CD4-positive, CD25-positive, alpha-beta regulatory T cell (primary cell): Measurements from ENCODE around the gene NR3C2. TPM values are rescaled to one million over a fixed set of nuclear protein-coding genes. Genes with fewer than 3 reads are reported as not detected.
A peak's percentile ranks its signal among the peaks of the same experiment; 100 is the strongest.

ENCODE experiments used
- ATAC-seq, 2 donors: fragments of 150-1000 bp; cut with Tn5 transposase; one replicate each; pipeline ENCODE4 v1.10.0; 2021; ENCODE audit warnings: low read depth in 2 of 2, moderate number of reproducible peaks in 2 of 2, moderate library complexity in 1 of 2
- DNase-seq, 3 donors: peaks; one replicate each; pipeline versions ENCODE4 v3.0.0 to v3.0.0-alpha.2; 2012 to 2022; ENCODE audit warnings: mixed read lengths in 1 of 3
- H3K27ac ChIP-seq: one replicate; pipeline ENCODE4 v1.7.0; 2013; ENCODE audit warnings: mild to moderate bottlenecking, low read length; ENCODE audit not compliant: insufficient read depth, poor library complexity, severe bottlenecking
- H3K27me3 ChIP-seq: one replicate; pipeline ENCODE4 v1.7.0; 2013; ENCODE audit warnings: low read length; ENCODE audit not compliant: control insufficient read depth, insufficient read depth
- H3K36me3 ChIP-seq: one replicate; pipeline ENCODE4 v1.7.0; 2013; ENCODE audit warnings: mild to moderate bottlenecking, low read length, moderate library complexity; ENCODE audit not compliant: control insufficient read depth, insufficient read depth
- H3K4me1 ChIP-seq: 2 replicates; pipeline ENCODE4 v1.7.0; 2013; ENCODE audit warnings: mild to moderate bottlenecking, low read length; ENCODE audit not compliant: insufficient read depth, control insufficient read depth, poor library complexity, severe bottlenecking
- H3K4me3 ChIP-seq: one replicate; pipeline ENCODE4 v1.7.0; 2013; ENCODE audit warnings: low read depth, mild to moderate bottlenecking, low read length, moderate library complexity
- H3K9me3 ChIP-seq, 2 experiments: 1 replicate in 1 of 2; 2 replicates in 1 of 2; pipeline ENCODE4 v1.7.0; 2013; ENCODE audit warnings: low read length in 2 of 2, mild to moderate bottlenecking in 1 of 2, moderate library complexity in 1 of 2; ENCODE audit not compliant: control insufficient read depth in 2 of 2
- H3K27ac Mint-ChIP-seq, 3 donors: one replicate each; pipeline ENCODE4 v1.8.0; 2020 to 2022; ENCODE audit warnings: mild to moderate bottlenecking in 3 of 3, mixed read lengths in 3 of 3, moderate library complexity in 2 of 3
- H3K27me3 Mint-ChIP-seq: one replicate; pipeline ENCODE4 v1.8.0; 2022; ENCODE audit warnings: mild to moderate bottlenecking, mixed read lengths
- H3K36me3 Mint-ChIP-seq: one replicate; pipeline ENCODE4 v1.8.0; 2020; ENCODE audit warnings: mixed read lengths
- H3K4me1 Mint-ChIP-seq, 4 donors: one replicate each; pipeline ENCODE4 v1.8.0; 2020 to 2022; ENCODE audit warnings: mixed read lengths in 4 of 4, mild to moderate bottlenecking in 1 of 4
- H3K4me3 Mint-ChIP-seq, 4 donors: one replicate each; pipeline ENCODE4 v1.8.0; 2020 to 2022; ENCODE audit warnings: mild to moderate bottlenecking in 4 of 4, mixed read lengths in 4 of 4, moderate library complexity in 3 of 4
- H3K9me3 Mint-ChIP-seq, 7 donors: one replicate each; pipeline ENCODE4 v1.8.0; 2020 to 2022; ENCODE audit warnings: mixed read lengths in 7 of 7, mild to moderate bottlenecking in 3 of 7, moderate library complexity in 2 of 7
- polyA plus RNA-seq, 4 donors: library from polyadenylated mRNA; unstranded; fragments of 300-500 nt; fragmentation: Illumina TruSeq; gene quantifications; one replicate each; pipeline ENCODE4 v1.2.3, GENCODE V29; 2021
- total RNA-seq: library from RNA; stranded (reverse); gene quantifications from one replicate; pipeline ENCODE4 v1.2.3, GENCODE V29; 2022

The NR3C2 gene
- total and polyA plus RNA-seq, 5 donors from 2014 or later = 1.2 to 16.1 (median 3.2) TPM

DNA sequence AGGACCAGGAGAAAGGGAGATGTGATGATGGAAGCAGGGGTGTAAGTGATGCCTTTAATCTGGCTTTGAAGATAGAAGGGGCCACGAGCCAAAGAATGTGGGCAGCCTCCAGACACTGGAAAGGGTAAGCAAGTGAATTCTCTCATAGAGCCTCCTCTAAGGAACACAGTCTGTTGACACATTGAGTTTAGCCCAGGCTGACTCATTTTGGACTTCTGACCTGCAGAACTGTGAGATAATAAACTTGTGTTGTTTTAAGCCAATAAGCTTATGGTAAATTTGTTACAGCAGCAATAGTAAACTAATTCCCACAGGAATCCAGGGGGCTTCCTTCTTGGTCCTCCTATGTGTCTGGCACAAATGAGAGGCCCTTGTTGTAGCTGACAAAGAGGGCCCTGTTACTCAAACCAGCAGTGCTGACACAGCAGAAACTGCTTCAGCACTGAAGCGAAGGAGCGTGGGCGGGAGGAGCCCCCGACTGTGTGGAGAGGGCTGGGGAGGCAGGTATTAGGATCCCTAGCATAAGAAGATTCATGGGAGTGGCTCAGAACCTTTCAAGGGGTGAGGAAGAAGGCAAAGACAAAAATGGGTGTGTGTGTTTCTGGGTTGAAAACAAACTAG is 268.7 kb downstream of the NR3C2 start:
- no peaks in the 10 kb centered on the region for H3K9me3 ChIP-seq
- ATAC-seq = no peak
- no peak for DNase-seq
- H3K36me3 ChIP-seq = no peaks in the 10 kb centered on the region
- no peak overlapping the region for H3K4me3 ChIP-seq
- Mint-ChIP-seq H3K36me3 (peaks cover 18% of the 10 kb centered on the region), H3K27me3 (peaks cover 4% of the 10 kb centered on the region), H3K4me1 (peaks cover 0 to 28% (median 16%) of the 10 kb centered on the region in 4 donors), H3K4me3 (no peak overlapping the region), H3K27ac (no peak overlapping the region), H3K9me3 (peaks cover 0 to 2% (median 0%) of the 10 kb centered on the region in 7 donors)
- no peak overlapping the region for H3K27ac ChIP-seq
- H3K27me3 ChIP-seq = no peaks in the 10 kb centered on the region
- no peaks in the 10 kb centered on the region for H3K4me1 ChIP-seq

DNA sequence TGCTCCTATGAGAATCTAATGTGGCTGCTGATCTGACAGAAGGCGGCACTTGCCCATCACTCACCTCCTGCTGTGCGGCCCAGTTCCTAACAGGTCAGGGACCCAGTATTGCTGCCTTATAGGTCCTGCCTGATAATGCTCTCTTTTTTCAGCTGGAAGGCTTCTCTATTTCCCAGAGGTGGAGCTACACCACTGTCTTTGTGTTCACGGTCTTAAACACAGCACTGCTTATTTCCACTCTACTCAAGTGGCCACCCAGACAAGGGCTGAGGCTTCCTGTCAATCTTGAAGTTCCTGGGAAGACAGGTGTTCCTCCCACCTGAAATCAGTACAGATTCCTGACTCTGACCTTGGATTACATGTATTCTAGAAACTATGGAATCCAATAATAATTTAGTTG is 270.6 kb downstream of the NR3C2 start:
- Histone ChIP-seq H3K9me3 (no peaks in the 10 kb centered on the region), H3K36me3 (no peaks in the 10 kb centered on the region), H3K27ac (no peak overlapping the region), H3K4me3 (no peak overlapping the region), H3K4me1 (no peaks in the 10 kb centered on the region), H3K27me3 (no peaks in the 10 kb centered on the region)
- peaks cover 18% of the 10 kb centered on the region for H3K36me3 Mint-ChIP-seq
- peak overlapping the region in 1 of 3 donors; percentile 74 for H3K27ac Mint-ChIP-seq
- peaks cover 4% of the 10 kb centered on the region for H3K27me3 Mint-ChIP-seq
- ATAC-seq = no peak
- H3K4me3 Mint-ChIP-seq = peak overlapping the region in 1 of 4 donors; percentile 51
- no peak for DNase-seq
- peaks cover 0 to 2% (median 0%) of the 10 kb centered on the region in 7 donors for H3K9me3 Mint-ChIP-seq
- peaks cover 0 to 28% (median 18%) of the 10 kb centered on the region in 4 donors for H3K4me1 Mint-ChIP-seq

- Mint-ChIP-seq H3K36me3 (peaks cover 14% of the 10 kb centered on the region), H3K4me1 (peaks cover 0 to 25% (median 16%) of the 10 kb centered on the region in 4 donors), H3K27ac (no peak overlapping the region), H3K27me3 (no peaks in the 10 kb centered on the region), H3K9me3 (peaks cover 0 to 2% (median 0%) of the 10 kb centered on the region in 7 donors), H3K4me3 (peak overlapping the region in 1 of 4 donors; percentile 51)
- ATAC-seq (peak; percentile 58 to 69), DNase-seq (peak in 1 of 3 donors; percentile 49)
- no peaks in the 10 kb centered on the region for H3K36me3 ChIP-seq
- H3K4me3 ChIP-seq = no peak overlapping the region
- no peaks in the 10 kb centered on the region for H3K4me1 ChIP-seq
- no peaks in the 10 kb centered on the region for H3K9me3 ChIP-seq
- H3K27ac ChIP-seq = no peak overlapping the region
- no peaks in the 10 kb centered on the region for H3K27me3 ChIP-seq
These were observed 271.5 kb downstream of the NR3C2 start for GRCh38 chr4:148170408-148171365.

- no peaks in the 10 kb centered on the region for H3K9me3 Mint-ChIP-seq
- no peaks in the 10 kb centered on the region for H3K27me3 ChIP-seq
- H3K4me3 ChIP-seq = no peak overlapping the region
These were observed 276.1 kb downstream of the NR3C2 start for GRCh38 chr4:148166132-148166591.

GRCh38 chr4:148164557-148164956 is 277.7 kb downstream of the NR3C2 start:
- Mint-ChIP-seq H3K4me3 (no peak overlapping the region), H3K36me3 (no peaks in the 10 kb centered on the region), H3K27ac (peak overlapping the region in 1 of 3 donors; percentile 6), H3K4me1 (peaks cover 0 to 11% (median 2%) of the 10 kb centered on the region in 4 donors), H3K9me3 (no peaks in the 10 kb centered on the region), H3K27me3 (peaks cover 4% of the 10 kb centered on the region)
- Histone ChIP-seq H3K36me3 (no peaks in the 10 kb centered on the region), H3K27me3 (no peaks in the 10 kb centered on the region), H3K9me3 (no peaks in the 10 kb centered on the region), H3K27ac (no peak overlapping the region), H3K4me1 (no peaks in the 10 kb centered on the region), H3K4me3 (no peak overlapping the region)
- DNase-seq (no peak), ATAC-seq (no peak)

More at GRCh38 chr4:148166132-148166591, 276.1 kb downstream of the NR3C2 start:
- DNase-seq (no peak), ATAC-seq (no peak)
- peaks cover 4% of the 10 kb centered on the region for H3K27me3 Mint-ChIP-seq
- Histone ChIP-seq H3K9me3 (no peaks in the 10 kb centered on the region), H3K36me3 (no peaks in the 10 kb centered on the region), H3K4me1 (no peaks in the 10 kb centered on the region), H3K27ac (no peak overlapping the region)
- no peak overlapping the region for H3K4me3 Mint-ChIP-seq
- H3K4me1 Mint-ChIP-seq = peaks cover 0 to 16% (median 10%) of the 10 kb centered on the region in 4 donors
- no peak overlapping the region for H3K27ac Mint-ChIP-seq
- no peaks in the 10 kb centered on the region for H3K36me3 Mint-ChIP-seq

DNA sequence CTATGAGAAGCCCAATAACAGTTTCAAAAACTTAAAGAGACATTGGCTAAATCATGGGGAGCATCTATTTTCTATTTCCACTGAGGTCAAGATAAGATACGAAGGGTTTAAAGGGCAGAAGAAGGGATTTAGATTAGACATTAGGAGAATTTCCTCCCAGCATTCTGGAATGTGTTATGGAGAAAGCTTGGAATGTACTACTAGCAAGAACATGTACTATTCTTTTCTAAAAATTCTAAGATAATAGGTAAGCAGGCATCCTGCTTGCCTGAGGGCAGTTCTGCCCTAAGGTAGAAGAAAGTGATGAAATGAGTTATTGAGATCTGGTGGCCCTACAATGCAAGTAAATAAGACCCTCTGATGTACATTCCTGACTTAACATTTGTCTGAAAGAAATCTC is 279.2 kb downstream of the NR3C2 start:
- Mint-ChIP-seq H3K27me3 (peaks cover 4% of the 10 kb centered on the region), H3K9me3 (no peaks in the 10 kb centered on the region), H3K27ac (peak overlapping the region in 1 of 3 donors; percentile 61), H3K4me1 (peaks cover 0 to 11% (median 2%) of the 10 kb centered on the region in 4 donors), H3K4me3 (no peak overlapping the region), H3K36me3 (no peaks in the 10 kb centered on the region)
- Histone ChIP-seq H3K4me3 (no peak overlapping the region), H3K9me3 (no peaks in the 10 kb centered on the region), H3K36me3 (no peaks in the 10 kb centered on the region), H3K27me3 (no peaks in the 10 kb centered on the region), H3K27ac (no peak overlapping the region), H3K4me1 (no peaks in the 10 kb centered on the region)
- ATAC-seq (no peak), DNase-seq (no peak)

DNA sequence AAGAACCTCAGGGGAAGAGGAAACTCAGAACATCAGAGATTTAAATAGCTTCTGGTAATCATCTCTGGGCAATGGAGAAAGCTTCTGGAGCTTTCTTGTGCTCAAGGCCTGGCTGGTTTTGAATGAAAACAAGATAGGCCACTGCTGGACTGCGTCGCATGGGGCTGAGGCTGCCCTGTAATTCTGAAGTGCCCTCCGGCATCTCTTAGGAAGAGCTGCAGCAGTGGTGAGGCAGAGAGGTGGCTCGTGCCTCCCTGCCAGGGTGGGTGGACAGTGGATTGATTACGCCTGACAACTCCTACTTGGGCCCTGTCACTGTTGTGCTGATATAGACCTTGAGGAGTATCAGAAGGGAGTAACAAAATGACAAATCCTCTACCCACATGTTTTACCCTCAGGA is 279.7 kb downstream of the NR3C2 start:
- DNase-seq (no peak), ATAC-seq (no peak)
- H3K4me3 Mint-ChIP-seq = no peak overlapping the region
- peaks cover 4% of the 10 kb centered on the region for H3K27me3 Mint-ChIP-seq
- no peaks in the 10 kb centered on the region for H3K36me3 Mint-ChIP-seq
- Histone ChIP-seq H3K4me1 (no peaks in the 10 kb centered on the region), H3K36me3 (no peaks in the 10 kb centered on the region), H3K27ac (no peak overlapping the region), H3K27me3 (no peaks in the 10 kb centered on the region), H3K4me3 (no peak overlapping the region), H3K9me3 (no peaks in the 10 kb centered on the region)
- no peaks in the 10 kb centered on the region for H3K9me3 Mint-ChIP-seq
- peaks cover 0 to 8% (median 2%) of the 10 kb centered on the region in 4 donors for H3K4me1 Mint-ChIP-seq
- peak overlapping the region in 1 of 3 donors; percentile 61 for H3K27ac Mint-ChIP-seq
